Type B pancreatic cell (in vitro differentiated cells): ENCODE measurements around the gene TENT4B. TPM values are rescaled to one million over a fixed set of nuclear protein-coding genes. Genes with fewer than 3 reads are reported as not detected.

Experiments used
- DNase-seq: peaks from one replicate; pipeline ENCODE4 v3.0.0; 2021; ENCODE audit warnings: mixed read lengths; ENCODE audit not compliant: unreplicated experiment; ENCODE audit errors: extremely low spot score
- H3K27ac Mint-ChIP-seq: 2 replicates; pipeline ENCODE4 v1.8.0; 2021; ENCODE audit warnings: mild to moderate bottlenecking, mixed read lengths
- H3K27me3 Mint-ChIP-seq: 2 replicates; pipeline ENCODE4 v1.8.0; 2021; ENCODE audit warnings: mixed read lengths
- H3K36me3 Mint-ChIP-seq: 2 replicates; pipeline ENCODE4 v1.8.0; 2021; ENCODE audit warnings: mixed read lengths
- H3K4me1 Mint-ChIP-seq: one replicate; pipeline ENCODE4 v1.8.0; 2021; ENCODE audit warnings: mixed read lengths; ENCODE audit not compliant: unreplicated experiment
- H3K4me3 Mint-ChIP-seq: 2 replicates; pipeline ENCODE4 v1.8.0; 2021; ENCODE audit warnings: mild to moderate bottlenecking, mixed read lengths
- H3K9me3 Mint-ChIP-seq: 2 replicates; pipeline ENCODE4 v1.8.0; 2021; ENCODE audit warnings: mixed read lengths
- total RNA-seq: library from RNA; stranded (reverse); gene quantifications from 2 replicates; pipeline ENCODE4 v1.2.1, GENCODE V29; 2021; ENCODE audit warnings: low replicate concordance
- TF ChIP-seq, protein P1 (sequence below): fragments of 200-600 bp; sonication (generic); conservative IDR thresholded peaks from 2 replicates; pipeline ENCODE4 v1.5.0; 2021; ENCODE audit warnings: antibody characterized with exemption, mild to moderate bottlenecking

TENT4B gene
- total RNA-seq, 1 donor from 2014 or later, result 14.1 TPM

DNA sequence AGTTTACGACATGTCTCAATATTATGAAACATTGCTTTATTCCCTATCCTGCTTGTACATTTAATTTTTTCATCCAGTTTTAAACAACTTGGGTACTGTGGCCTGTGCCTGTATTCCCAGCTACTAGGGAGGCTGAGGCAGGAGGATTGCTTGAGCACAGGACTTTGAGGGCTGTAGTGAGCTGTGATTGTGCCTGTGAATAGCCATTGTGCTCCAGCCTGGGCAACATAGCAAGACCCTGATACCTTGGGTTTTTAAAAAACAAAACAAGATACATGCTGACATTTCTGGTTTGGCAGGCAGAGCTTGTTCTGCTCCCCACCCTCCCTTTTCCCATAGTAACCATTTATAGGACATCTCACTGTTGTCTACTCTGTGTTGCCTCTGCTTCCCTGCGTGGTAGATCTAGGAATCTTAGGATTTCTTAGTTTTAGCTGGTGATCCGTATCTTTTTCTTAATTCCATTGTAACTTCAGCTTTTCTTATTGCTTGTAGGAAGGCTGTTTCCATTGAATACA is 35.6 kb downstream of the TENT4B start:
- no peaks in the 10 kb centered on the region for H3K27me3 Mint-ChIP-seq
- peak overlapping the region; percentile 46 for H3K4me3 Mint-ChIP-seq
- no peaks in the 10 kb centered on the region for H3K9me3 Mint-ChIP-seq
- TF ChIP-seq, protein P1, sequence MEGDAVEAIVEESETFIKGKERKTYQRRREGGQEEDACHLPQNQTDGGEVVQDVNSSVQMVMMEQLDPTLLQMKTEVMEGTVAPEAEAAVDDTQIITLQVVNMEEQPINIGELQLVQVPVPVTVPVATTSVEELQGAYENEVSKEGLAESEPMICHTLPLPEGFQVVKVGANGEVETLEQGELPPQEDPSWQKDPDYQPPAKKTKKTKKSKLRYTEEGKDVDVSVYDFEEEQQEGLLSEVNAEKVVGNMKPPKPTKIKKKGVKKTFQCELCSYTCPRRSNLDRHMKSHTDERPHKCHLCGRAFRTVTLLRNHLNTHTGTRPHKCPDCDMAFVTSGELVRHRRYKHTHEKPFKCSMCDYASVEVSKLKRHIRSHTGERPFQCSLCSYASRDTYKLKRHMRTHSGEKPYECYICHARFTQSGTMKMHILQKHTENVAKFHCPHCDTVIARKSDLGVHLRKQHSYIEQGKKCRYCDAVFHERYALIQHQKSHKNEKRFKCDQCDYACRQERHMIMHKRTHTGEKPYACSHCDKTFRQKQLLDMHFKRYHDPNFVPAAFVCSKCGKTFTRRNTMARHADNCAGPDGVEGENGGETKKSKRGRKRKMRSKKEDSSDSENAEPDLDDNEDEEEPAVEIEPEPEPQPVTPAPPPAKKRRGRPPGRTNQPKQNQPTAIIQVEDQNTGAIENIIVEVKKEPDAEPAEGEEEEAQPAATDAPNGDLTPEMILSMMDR, result no peak
- H3K4me1 Mint-ChIP-seq, result peaks cover 42% of the 10 kb centered on the region
- H3K36me3 Mint-ChIP-seq, result peaks cover 3% of the 10 kb centered on the region
- DNase-seq, result no peak
- peak overlapping the region; percentile 87 for H3K27ac Mint-ChIP-seq

DNA sequence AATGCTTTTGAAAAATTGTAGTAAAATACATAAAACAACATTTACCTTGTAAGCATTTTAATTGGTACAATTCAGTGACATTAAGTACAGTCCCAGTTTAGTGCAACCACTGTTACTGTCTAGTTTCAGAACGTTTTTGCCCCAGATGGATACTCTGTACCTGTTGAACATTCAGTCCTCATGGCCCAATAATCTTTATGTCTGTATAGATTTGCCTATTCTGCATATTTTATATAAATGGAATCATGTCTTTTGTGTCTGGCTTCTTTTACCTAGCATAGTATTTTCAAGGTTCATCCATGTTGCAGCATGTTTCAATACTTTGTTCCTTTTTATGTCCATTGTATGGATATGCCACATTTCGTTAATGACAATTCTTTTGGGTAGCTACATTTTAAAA is 37.2 kb downstream of the TENT4B start:
- TF ChIP-seq, protein P1, result no peak
- Mint-ChIP-seq H3K27me3 (no peaks in the 10 kb centered on the region), H3K9me3 (no peaks in the 10 kb centered on the region), H3K4me3 (no peak overlapping the region), H3K27ac (no peak overlapping the region), H3K36me3 (no peaks in the 10 kb centered on the region), H3K4me1 (peaks cover 41% of the 10 kb centered on the region)
- no peak for DNase-seq

DNA sequence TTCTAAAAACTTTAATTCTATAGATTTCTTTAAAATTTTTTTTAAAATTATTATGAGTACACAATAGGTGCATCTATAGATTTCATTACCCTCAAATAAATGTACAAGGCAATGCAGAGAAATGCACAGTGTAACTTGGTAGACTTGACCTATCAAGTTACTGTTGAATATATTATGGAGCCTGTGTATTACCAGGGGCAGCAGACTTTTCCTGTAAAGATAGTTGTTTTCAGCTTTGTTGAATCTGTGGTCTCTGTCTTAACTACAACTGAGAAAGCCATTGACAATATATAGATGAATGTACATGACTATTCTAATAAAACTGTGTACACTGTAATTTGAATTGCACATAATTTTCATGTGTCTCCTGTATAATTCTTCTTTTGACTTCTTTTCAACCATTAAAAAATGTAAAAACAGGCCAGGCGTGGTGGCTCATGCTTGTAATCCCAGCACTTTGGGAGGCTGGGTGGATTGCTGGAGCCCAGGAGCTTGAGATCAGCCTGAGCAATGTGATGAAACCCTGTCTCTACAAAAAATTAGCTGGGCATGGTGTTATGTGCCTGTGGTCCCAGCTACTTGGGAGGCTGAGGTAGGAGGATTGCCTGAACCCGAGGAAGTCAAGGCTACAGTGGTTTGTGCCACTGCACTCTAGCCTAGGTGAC is 39.4 kb downstream of the TENT4B start:
- Mint-ChIP-seq H3K9me3 (no peaks in the 10 kb centered on the region), H3K27ac (no peak overlapping the region), H3K27me3 (no peaks in the 10 kb centered on the region), H3K36me3 (no peaks in the 10 kb centered on the region), H3K4me3 (no peak overlapping the region), H3K4me1 (peaks cover 38% of the 10 kb centered on the region)
- no peak for DNase-seq
- TF ChIP-seq, protein P1, result no peak

DNA sequence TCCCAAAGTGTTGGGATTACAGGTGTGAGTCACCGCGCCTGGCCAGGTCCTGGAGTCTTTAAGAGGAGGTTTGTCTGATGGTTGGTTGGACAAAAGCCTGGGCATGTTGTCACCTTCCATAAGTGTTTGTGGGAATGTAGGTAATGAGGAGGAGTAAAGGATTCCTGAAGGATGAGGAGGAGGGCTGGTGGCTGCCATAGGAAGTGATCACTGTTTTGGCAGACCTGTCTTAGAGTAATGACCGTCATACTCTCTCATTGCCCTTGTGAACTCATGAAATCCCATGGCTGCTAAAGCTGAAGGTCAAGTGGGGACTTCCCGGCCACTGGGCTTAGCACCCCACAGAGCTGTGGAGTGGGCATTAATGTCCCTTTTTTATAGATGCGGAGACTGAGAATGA is 40.5 kb downstream of the TENT4B start:
- TF ChIP-seq, protein P1, result no peak
- no peak overlapping the region for H3K27ac Mint-ChIP-seq
- H3K4me1 Mint-ChIP-seq, result peaks cover 37% of the 10 kb centered on the region
- H3K4me3 Mint-ChIP-seq, result no peak overlapping the region
- DNase-seq, result no peak
- no peaks in the 10 kb centered on the region for H3K36me3 Mint-ChIP-seq
- H3K9me3 Mint-ChIP-seq, result no peaks in the 10 kb centered on the region
- no peaks in the 10 kb centered on the region for H3K27me3 Mint-ChIP-seq

DNA sequence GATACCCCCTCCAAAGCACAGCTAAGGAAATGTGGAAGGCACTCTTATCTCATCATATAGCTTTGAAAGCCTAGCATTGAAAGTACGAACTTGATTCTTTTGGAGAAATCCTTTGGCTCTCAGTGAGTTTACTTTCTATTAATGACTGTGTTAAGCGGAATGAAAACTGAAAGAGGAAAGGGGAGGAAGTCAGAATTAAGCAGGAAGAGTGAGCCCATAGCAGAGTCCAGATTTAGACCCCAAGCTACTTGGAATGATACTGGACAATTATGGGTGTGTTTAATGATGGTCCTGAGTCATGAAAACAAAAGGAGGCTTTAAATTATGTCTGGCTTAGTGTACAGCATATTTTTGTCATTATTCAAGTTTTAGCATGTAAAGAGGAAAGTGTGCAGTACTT is 42.2 kb downstream of the TENT4B start:
- peak overlapping the region; percentile 66 for H3K27ac Mint-ChIP-seq

More for the DNA sequence above, 42.2 kb downstream of the TENT4B start:
- no peak for DNase-seq
- Mint-ChIP-seq H3K4me3 (no peak overlapping the region), H3K36me3 (no peaks in the 10 kb centered on the region), H3K27me3 (no peaks in the 10 kb centered on the region), H3K9me3 (no peaks in the 10 kb centered on the region), H3K4me1 (peaks cover 25% of the 10 kb centered on the region)
- TF ChIP-seq, protein P1, result no peak
